SU-DHL-6 (cell line): Measurements from ENCODE around the gene CNBD2.

Experiments used
- H2AFZ ChIP-seq: fragments of 200-600 bp; sonication (generic); 2 replicates; pipeline ENCODE4 v1.6.1; 2014; ENCODE audit warnings: low read depth, mild to moderate bottlenecking, moderate library complexity, mixed read lengths, antibody characterized with exemption, low read length; ENCODE audit not compliant: severe bottlenecking
- H3F3A ChIP-seq: fragments of 200-600 bp; shearing (Covaris generic); 2 replicates; pipeline ENCODE4 v1.6.0; 2016; ENCODE audit warnings: antibody characterized with exemption, mild to moderate bottlenecking; ENCODE audit not compliant: insufficient read depth
- H3K27ac ChIP-seq: fragments of 200-600 bp; sonication (generic); 2 replicates; pipeline ENCODE4 v1.5.1; 2016; ENCODE audit warnings: low read depth, mild to moderate bottlenecking, low read length, moderate library complexity, mixed read lengths
- H3K27me3 ChIP-seq: fragments of 200-600 bp; sonication (generic), shearing (Covaris generic); 2 replicates; pipeline ENCODE4 v1.6.0; 2014; ENCODE audit warnings: mild to moderate bottlenecking, low read length
- H3K36me3 ChIP-seq: fragments of 200-600 bp; sonication (generic); 2 replicates; pipeline ENCODE4 v1.6.1; 2014; ENCODE audit warnings: mild to moderate bottlenecking, low read length, mixed read lengths
- H3K4me2 ChIP-seq: fragments of 300-600, 200-600 bp; shearing (Covaris generic), sonication (generic); 2 replicates; pipeline ENCODE4 v1.6.0; 2014; ENCODE audit warnings: low read length, low read depth, mild to moderate bottlenecking; ENCODE audit not compliant: poor library complexity, severe bottlenecking
- H3K4me3 ChIP-seq: fragments of 200-600 bp; sonication (generic); 2 replicates; pipeline ENCODE4 v1.5.1; 2014; ENCODE audit warnings: antibody characterized with exemption, low read length, mild to moderate bottlenecking, mixed read lengths; ENCODE audit not compliant: insufficient read depth, poor library complexity, severe bottlenecking
- H3K79me2 ChIP-seq: fragments of 200-600 bp; sonication (generic); 2 replicates; pipeline ENCODE4 v1.6.1; 2014; ENCODE audit warnings: mild to moderate bottlenecking, low read length, moderate library complexity; ENCODE audit not compliant: insufficient read depth
- H3K9ac ChIP-seq: fragments of 200-600 bp; sonication (generic); 2 replicates; pipeline ENCODE4 v1.7.0; 2014; ENCODE audit warnings: mild to moderate bottlenecking, low read length
- H3K9me2 ChIP-seq: fragments of 200-600 bp; sonication (generic); replicated peaks from 2 replicates; pipeline ENCODE4 v1.6.1; 2014; ENCODE audit warnings: low read length; ENCODE audit not compliant: insufficient read depth
- H3K9me3 ChIP-seq: fragments of 200-600 bp; sonication (generic); 2 replicates; pipeline ENCODE4 v1.6.1; 2014; ENCODE audit warnings: low read length, mixed read lengths; ENCODE audit not compliant: insufficient read depth
- H4K20me1 ChIP-seq: fragments of 200-600 bp; sonication (generic); 2 replicates; pipeline ENCODE4 v1.6.1; 2014; ENCODE audit warnings: low read depth, mild to moderate bottlenecking, antibody characterized with exemption, low read length, moderate library complexity, mixed read lengths
- CTCF ChIP-seq: fragments of 200-600 bp; sonication (generic); IDR thresholded peaks from one replicate; pipeline ENCODE4 v1.5.1; 2017; ENCODE audit warnings: antibody characterized with exemption, mild to moderate bottlenecking, low read length, moderate library complexity; ENCODE audit not compliant: insufficient read depth, poor library complexity, severe bottlenecking
- EZH2phosphoT487 ChIP-seq: fragments of 200-600 bp; sonication (generic), shearing (Covaris generic); conservative IDR thresholded peaks from 2 replicates; pipeline ENCODE4 v1.6.1; 2018; ENCODE audit warnings: mild to moderate bottlenecking, antibody characterized with exemption, low read length, moderate library complexity, mixed read lengths

The CNBD2 gene

GRCh38 chr20:36002855-36003254, 34.5 kb downstream of the CNBD2 start:
- H3K27me3 ChIP-seq, result no peaks in the 10 kb centered on the region
- no peak overlapping the region for H3K27ac ChIP-seq
- no peak overlapping the region for H3K9ac ChIP-seq
- H3F3A ChIP-seq, result no peaks in the 10 kb centered on the region
- no peak overlapping the region for H2AFZ ChIP-seq
- H3K4me2 ChIP-seq, result no peak overlapping the region
- no peaks in the 10 kb centered on the region for H3K9me2 ChIP-seq
- H3K36me3 ChIP-seq, result no peaks in the 10 kb centered on the region
- no peaks in the 10 kb centered on the region for H3K9me3 ChIP-seq
- H4K20me1 ChIP-seq, result no peaks in the 10 kb centered on the region
- H3K4me3 ChIP-seq, result no peak overlapping the region
- TF ChIP-seq EZH2phosphoT487, result no peak
- TF ChIP-seq CTCF, result no peak
- no peaks in the 10 kb centered on the region for H3K79me2 ChIP-seq

GRCh38 chr20:36004045-36004444, 35.7 kb downstream of the CNBD2 start:
- Histone ChIP-seq H3K9me3 (no peaks in the 10 kb centered on the region), H3K27ac (no peak overlapping the region), H3K79me2 (no peaks in the 10 kb centered on the region), H3K9me2 (no peaks in the 10 kb centered on the region), H3K36me3 (no peaks in the 10 kb centered on the region), H2AFZ (no peak overlapping the region), H3K4me2 (no peak overlapping the region), H3K4me3 (no peak overlapping the region), H3F3A (no peaks in the 10 kb centered on the region), H3K9ac (no peak overlapping the region), H3K27me3 (no peaks in the 10 kb centered on the region), H4K20me1 (no peaks in the 10 kb centered on the region)
- TF ChIP-seq CTCF (no peak), EZH2phosphoT487 (no peak)

- no peak overlapping the region for H3K4me2 ChIP-seq
- H3K79me2 ChIP-seq, result no peaks in the 10 kb centered on the region
- no peaks in the 10 kb centered on the region for H3K27me3 ChIP-seq
- TF ChIP-seq CTCF (no peak), EZH2phosphoT487 (no peak)
- no peaks in the 10 kb centered on the region for H3K9me2 ChIP-seq
- H4K20me1 ChIP-seq, result no peaks in the 10 kb centered on the region
- H3F3A ChIP-seq, result no peaks in the 10 kb centered on the region
- no peak overlapping the region for H2AFZ ChIP-seq
- H3K36me3 ChIP-seq, result no peaks in the 10 kb centered on the region
- no peaks in the 10 kb centered on the region for H3K9me3 ChIP-seq
- no peak overlapping the region for H3K4me3 ChIP-seq
- H3K9ac ChIP-seq, result no peak overlapping the region
- no peak overlapping the region for H3K27ac ChIP-seq
Observed at GRCh38 chr20:36008461-36009035, 40.2 kb downstream of the CNBD2 start.
